Right kidney (tissue), 9 donors: ENCODE data around the gene APBA2.
"Not testable (repeated sequence)": the region's sequence is repeated elsewhere in the genome, so short reads cannot be mapped to it uniquely, and the experiment has no call there.

Experiments used
- DNase-seq: peaks from one replicate; pipeline ENCODE4 v3.0.0-alpha.2; 2016
- long read RNA-seq, 8 donors: transcript quantifications; one replicate each; lab custom pipeline, GENCODE V29; 2026

The APBA2 gene
- long read RNA-seq, donor 1 = 0 reads
- long read RNA-seq, donor 2 = 0 reads
- long read RNA-seq, donor 3 = 0 reads
- long read RNA-seq, donor 4 = 0 reads
- long read RNA-seq, donor 5 = 0 reads
- long read RNA-seq, donor 6 = 0 reads
- long read RNA-seq, donor 7 = 0 reads
- long read RNA-seq, donor 8 = 0 reads

GRCh38 chr15:28885630-28886430 lies at the start of gene APBA2:
Gene APBA2, plus strand, starts transcription at chr15:28885974. Its CDS starts 167,911 bp downstream, at chr15:29053885.
- DNase-seq = peak; percentile 83

- DNase-seq = not testable (repeated sequence)
Observed at GRCh38 chr15:28840285-28840684, 45.5 kb upstream of the APBA2 start.

DNA sequence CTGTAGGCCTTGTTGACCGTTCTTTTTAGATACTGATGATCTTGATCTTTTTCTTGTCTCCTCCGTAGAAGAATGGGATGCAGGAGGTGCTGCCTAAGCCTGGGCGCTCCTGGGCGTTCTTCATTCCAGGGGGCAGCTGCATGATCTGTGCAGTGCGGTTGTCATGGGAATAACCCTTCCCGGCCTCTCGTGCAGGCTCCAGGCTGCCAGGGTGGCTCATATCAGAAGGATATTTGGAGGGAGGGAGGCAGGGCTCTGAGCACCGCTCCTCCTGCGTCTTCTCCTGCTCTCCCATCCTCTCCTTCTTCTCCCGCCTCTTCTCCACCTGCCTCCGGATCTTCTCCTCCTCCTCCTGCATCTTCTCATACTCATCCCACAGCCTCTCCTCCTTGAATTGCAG lies 43.6 kb upstream of the APBA2 start:
- not testable (repeated sequence) for DNase-seq

- DNase-seq = not testable (repeated sequence)
Observed at GRCh38 chr15:28843520-28843919, 42.3 kb upstream of the APBA2 start.

GRCh38 chr15:28844147-28844546 lies 41.6 kb upstream of the APBA2 start:
- DNase-seq = not testable (repeated sequence)

DNA sequence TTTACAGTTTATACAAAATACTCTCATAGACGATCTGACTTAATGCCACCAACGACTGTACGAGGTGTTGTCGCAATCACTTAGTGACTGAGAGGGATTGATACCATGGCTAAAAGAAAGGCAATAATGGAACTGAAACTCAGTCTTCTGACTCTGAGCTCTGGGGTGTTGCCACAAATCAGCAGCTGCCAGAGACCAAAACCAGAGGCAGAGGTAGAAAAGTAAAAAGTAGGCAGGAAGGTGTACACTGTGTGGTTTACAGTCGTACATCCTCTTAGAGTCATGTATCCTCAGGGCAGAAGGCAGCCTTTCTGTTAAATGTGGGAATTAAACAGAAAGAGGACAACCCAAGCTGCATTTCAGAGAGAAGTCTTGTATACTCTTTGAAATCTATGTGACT lies 38.5 kb upstream of the APBA2 start:
- not testable (repeated sequence) for DNase-seq

DNA sequence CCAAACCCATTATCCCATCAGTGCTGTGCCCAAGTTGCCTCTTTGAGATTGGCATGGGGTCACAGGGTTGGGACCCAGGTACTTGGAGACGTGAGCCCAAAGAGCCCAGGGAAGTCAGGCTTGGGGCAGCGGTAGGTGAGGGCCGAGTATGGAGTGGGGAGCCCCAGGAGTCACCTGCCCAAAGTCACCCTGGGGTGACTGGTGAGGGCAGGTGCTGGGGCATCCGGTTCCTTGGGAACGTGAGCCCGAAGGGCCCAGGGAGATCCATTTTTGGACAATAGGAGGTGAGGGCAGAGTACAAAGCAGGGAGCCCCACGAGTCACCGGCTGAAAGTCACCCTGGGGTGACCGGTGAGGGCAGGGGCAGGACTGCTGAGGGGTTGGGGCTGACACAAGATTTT lies 37.8 kb upstream of the APBA2 start:
- DNase-seq = not testable (repeated sequence)

GRCh38 chr15:28848521-28848920 lies 37.3 kb upstream of the APBA2 start, which contains the start of gene GOLGA6L7:
Gene GOLGA6L7, minus strand, starts transcription at chr15:28848644. Its CDS starts 95 bp downstream, at chr15:28848549.
- not testable (repeated sequence) for DNase-seq

DNA sequence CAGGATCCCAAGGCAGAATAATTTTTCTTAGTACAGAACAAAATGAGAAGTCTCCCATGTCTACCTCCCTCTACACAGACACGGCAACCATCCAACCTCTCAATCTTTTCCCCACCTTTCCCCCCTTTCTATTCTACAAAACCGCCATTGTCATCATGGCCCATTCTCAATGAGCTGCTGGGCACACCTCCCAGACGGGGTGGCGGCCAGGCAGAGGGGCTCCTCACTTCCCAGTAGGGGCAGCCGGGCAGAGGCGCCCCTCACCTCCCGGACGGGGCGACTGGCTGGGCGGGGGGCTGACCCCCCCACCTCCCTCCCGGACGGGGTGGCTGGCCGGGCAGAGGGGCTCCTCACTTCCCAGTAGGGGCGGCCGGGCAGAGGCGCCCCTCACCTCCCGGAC lies 36.5 kb upstream of the APBA2 start:
- DNase-seq = not testable (repeated sequence)

- DNase-seq = not testable (repeated sequence)
Observed at GRCh38 chr15:28849766-28850165, 36.0 kb upstream of the APBA2 start.

- DNase-seq = not testable (repeated sequence)
Observed at GRCh38 chr15:28853654-28854053, 32.1 kb upstream of the APBA2 start.

DNA sequence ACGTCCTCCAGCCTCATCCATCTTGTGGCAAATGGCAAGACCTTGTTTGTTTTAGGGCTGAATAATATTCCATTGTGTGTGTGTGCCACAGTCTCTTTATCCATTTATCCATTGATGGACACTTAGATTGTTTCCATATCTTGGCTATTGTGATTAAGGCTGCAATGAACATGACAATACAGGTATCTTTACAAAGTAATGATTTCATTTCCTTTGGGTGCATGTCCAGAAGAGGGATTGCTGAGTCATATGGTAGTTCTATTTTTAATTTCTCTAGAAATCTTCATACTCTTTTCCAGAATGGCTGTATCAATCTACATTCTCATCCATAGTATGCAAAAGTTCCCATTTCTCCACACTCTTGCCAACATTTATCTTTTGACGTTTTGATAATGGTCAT lies 31.2 kb upstream of the APBA2 start:
- DNase-seq = not testable (repeated sequence)

DNA sequence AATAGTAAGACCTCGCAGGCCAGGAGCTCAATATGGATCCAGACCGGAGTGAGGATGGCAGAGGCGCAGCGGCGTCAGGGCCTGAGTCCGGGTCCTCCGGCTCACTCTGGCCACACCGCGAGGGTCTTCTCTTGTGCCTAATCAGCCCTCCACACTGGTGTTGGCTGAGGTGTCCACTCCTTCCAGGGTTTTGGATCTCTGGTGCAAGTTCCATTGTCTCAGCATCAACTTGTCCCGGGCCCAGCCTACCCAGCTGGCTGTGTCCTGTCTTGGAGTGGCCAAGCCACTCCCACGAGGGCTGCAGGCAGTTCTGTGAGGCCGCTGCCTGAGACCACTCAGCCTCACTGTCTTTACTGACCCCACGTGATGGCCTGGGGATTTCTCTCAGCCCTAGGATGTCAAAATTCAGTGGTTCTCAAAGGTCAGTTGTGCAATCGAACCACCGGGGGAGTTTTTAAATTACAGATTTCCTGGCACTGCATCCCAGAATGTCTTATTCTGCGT lies 24.7 kb upstream of the APBA2 start:
- no peak for DNase-seq

DNA sequence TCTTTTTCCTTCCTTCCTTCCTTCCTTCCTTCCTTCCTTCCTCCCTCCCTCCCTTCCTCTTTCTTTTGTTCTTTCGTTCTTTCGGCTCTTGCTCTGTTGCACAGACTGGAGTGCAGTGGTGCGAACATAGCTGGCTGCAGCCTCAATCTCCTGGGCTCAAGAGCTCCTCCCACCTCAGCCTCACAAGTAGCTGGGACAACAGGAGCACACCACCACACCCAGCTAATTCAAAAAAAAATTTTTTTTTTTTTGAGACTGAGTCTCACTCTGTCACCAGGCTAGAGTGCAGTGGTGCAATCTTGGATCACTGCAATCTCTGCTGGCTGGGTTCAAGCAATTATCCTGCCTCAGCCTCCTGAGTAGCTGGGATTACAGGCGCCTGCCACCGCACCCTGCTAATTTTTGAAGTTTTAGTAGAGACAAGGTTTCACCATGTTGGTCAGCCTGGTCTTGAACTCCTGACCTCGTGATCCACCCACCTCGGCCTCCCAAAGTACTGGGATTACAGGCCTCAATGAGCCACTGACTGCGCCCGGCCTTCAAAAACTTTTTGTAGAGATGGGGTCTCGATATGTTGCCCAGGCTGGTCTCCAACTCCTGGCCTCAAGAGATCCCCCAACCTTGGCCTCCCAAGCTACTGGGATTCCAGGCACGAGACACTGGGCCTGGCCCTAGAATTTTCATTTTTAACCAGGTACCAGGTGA lies 24.0 kb upstream of the APBA2 start:
- not testable (repeated sequence) for DNase-seq

DNA sequence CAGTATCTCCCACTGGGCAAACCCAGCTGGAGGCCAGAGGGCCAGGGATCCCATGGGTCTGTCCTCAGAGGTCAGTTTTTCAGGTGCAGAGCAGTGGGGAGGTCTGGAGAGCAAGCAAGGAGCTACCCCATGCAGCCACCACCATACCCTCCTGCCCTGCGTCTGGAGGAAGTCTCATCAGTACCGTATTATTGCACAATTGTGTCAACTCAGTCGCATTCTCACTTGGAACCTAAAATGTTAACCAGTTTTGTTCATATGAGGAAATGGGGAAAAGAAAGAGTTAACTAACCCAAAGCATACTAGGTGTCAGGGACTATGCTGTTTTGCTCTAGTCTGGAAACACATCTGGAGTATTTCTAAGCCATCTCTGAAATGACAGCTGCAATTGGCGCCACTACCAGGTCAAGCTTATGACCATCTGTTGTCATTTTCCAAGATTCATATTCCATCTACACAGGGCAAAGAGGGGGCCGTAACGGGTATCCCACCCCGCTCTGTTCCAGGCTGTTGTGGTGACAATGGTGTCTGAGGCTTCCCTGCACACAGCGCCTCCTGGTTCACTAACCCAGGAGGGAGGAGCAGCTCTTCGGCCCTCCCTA lies 16.9 kb upstream of the APBA2 start:
- no peak for DNase-seq

- DNase-seq = no peak
Observed at GRCh38 chr15:28871168-28871567, 14.6 kb upstream of the APBA2 start.

DNA sequence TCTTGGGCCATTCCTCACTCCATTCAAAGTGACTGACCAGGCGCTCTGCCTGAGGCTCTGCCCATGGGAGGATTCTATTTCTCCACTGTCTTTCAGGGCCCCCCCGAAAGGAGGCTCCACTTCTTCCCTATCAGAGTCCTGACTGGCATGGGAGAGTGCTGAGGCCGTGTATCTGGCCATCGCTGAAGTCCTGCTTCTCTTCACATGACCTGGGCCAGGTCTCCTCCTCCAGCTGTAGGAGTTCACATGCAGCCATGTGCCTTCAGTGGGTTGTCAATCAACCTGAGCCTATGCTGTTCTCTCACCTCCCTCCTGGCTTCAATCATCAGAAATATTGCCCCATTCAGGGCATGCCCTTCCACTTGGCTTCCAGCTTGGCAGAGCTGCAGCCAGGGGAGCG lies 12.8 kb upstream of the APBA2 start:
- DNase-seq = no peak

GRCh38 chr15:28873585-28874190 lies 12.1 kb upstream of the APBA2 start:
- DNase-seq = no peak

GRCh38 chr15:28875461-28876000 lies 10.2 kb upstream of the APBA2 start:
- DNase-seq = no peak

GRCh38 chr15:28876131-28876844 lies 9.5 kb upstream of the APBA2 start:
- no peak for DNase-seq

GRCh38 chr15:28876845-28877185 lies 9.0 kb upstream of the APBA2 start:
- DNase-seq = no peak
